Smooth muscle cell (in vitro differentiated cells): Measurements from ENCODE around the gene ATP2A3. TPM values are rescaled to one million over a fixed set of nuclear protein-coding genes. Genes with fewer than 3 reads are reported as not detected.

Experiments used
- DNase-seq: peaks from one replicate; lab custom pipeline; 2025; ENCODE audit not compliant: unreplicated experiment; lab: John Stamatoyannopoulos, UW
- H2AFZ ChIP-seq: fragments of 200-600 bp; sonication (generic); 2 replicates; pipeline ENCODE4 v1.6.0; 2016; ENCODE audit warnings: antibody characterized with exemption, low read depth, mild to moderate bottlenecking
- H3F3A ChIP-seq: fragments of 200-600 bp; sonication (generic); 2 replicates; pipeline ENCODE4 v1.6.0; 2017; ENCODE audit warnings: antibody characterized with exemption, low read depth
- H3K27ac ChIP-seq: fragments of 200-600 bp; sonication (generic); 2 replicates; pipeline ENCODE4 v1.5.1; 2016; ENCODE audit warnings: low read depth, mild to moderate bottlenecking
- H3K27me3 ChIP-seq: fragments of 200-600 bp; sonication (generic); 2 replicates; pipeline ENCODE4 v1.6.1; 2016; ENCODE audit warnings: low read depth, mild to moderate bottlenecking
- H3K36me3 ChIP-seq: fragments of 200-600 bp; sonication (generic); 2 replicates; pipeline ENCODE4 v1.5.1; 2016; ENCODE audit warnings: low read depth
- H3K4me1 ChIP-seq: fragments of 200-600 bp; sonication (generic); 2 replicates; pipeline ENCODE4 v1.5.1; 2016; ENCODE audit warnings: low read depth
- H3K4me2 ChIP-seq: fragments of 200-600 bp; sonication (generic); 2 replicates; pipeline ENCODE4 v1.6.0; 2016; ENCODE audit warnings: mild to moderate bottlenecking
- H3K4me3 ChIP-seq: fragments of 200-600 bp; sonication (generic); 2 replicates; pipeline ENCODE4 v1.5.1; 2016; ENCODE audit warnings: mild to moderate bottlenecking
- H3K79me2 ChIP-seq: fragments of 200-600 bp; sonication (generic); 2 replicates; pipeline ENCODE4 v1.6.0; 2016; ENCODE audit warnings: low read depth, mild to moderate bottlenecking
- H3K9ac ChIP-seq: fragments of 200-600 bp; sonication (generic); 2 replicates; pipeline ENCODE4 v1.6.0; 2016; ENCODE audit warnings: low read depth
- H3K9me3 ChIP-seq: fragments of 200-600 bp; sonication (generic); replicated peaks from 2 replicates; pipeline ENCODE4 v1.5.1; 2016; ENCODE audit warnings: low read depth
- H4K20me1 ChIP-seq: fragments of 200-600 bp; sonication (generic); 2 replicates; pipeline ENCODE4 v1.6.0; 2016; ENCODE audit warnings: low read depth
- CTCF ChIP-seq: fragments of 200-600 bp; sonication (generic); IDR thresholded peaks from 2 replicates; pipeline ENCODE4 v1.5.1; 2017; ENCODE audit warnings: borderline replicate concordance, mild to moderate bottlenecking, antibody characterized with exemption; ENCODE audit not compliant: insufficient read depth, poor library complexity, severe bottlenecking
- WGBS: methylation state at CpG from one replicate; pipeline ENCODE4 v1.1.7; 2016; ENCODE audit warnings: low lambda C conversion rate; 5-methylcytosine and 5-hydroxymethylcytosine counted together
- polyA plus RNA-seq: library from polyadenylated mRNA; unstranded; fragments of >200 nt; fragmentation: Nextera tagmentation; extraction: Ambion mirVana; gene quantifications from 2 replicates; pipeline ENCODE4 v1.2.1, GENCODE V29; 2016
- total RNA-seq: library from RNA; depleted of rRNA; stranded (reverse); fragments of >200 nt; gene quantifications from 2 replicates; pipeline ENCODE4 v1.2.3, GENCODE V29; 2014

ATP2A3 gene
- total and polyA plus RNA-seq, 2 experiments from 2014 or later = 4.2 to 7.8 TPM

- no peaks in the 10 kb centered on the region for H3K79me2 ChIP-seq
- H3K4me1 ChIP-seq = no peaks in the 10 kb centered on the region
- H3K27ac ChIP-seq = no peak overlapping the region
- H3F3A ChIP-seq = no peaks in the 10 kb centered on the region
- no peak overlapping the region for H3K4me2 ChIP-seq
- H3K4me3 ChIP-seq = no peak overlapping the region
- WGBS = 93% methylated on average over 11 of the region's 11 CpGs
- DNase-seq = no peak
- H3K27me3 ChIP-seq = no peaks in the 10 kb centered on the region
- H3K9me3 ChIP-seq = no peaks in the 10 kb centered on the region
- no peak overlapping the region for H2AFZ ChIP-seq
- H4K20me1 ChIP-seq = no peaks in the 10 kb centered on the region
- no peak overlapping the region for H3K9ac ChIP-seq
- no peaks in the 10 kb centered on the region for H3K36me3 ChIP-seq
- no peak for TF ChIP-seq CTCF
Observed at GRCh38 chr17:3910420-3911270, 53.6 kb downstream of the ATP2A3 start.

- Histone ChIP-seq H3K36me3 (no peaks in the 10 kb centered on the region), H3K27ac (no peak overlapping the region), H3K79me2 (no peaks in the 10 kb centered on the region), H3K4me1 (no peaks in the 10 kb centered on the region), H4K20me1 (no peaks in the 10 kb centered on the region), H3K4me3 (no peak overlapping the region), H3F3A (no peaks in the 10 kb centered on the region), H2AFZ (no peak overlapping the region), H3K9ac (no peak overlapping the region), H3K27me3 (no peaks in the 10 kb centered on the region), H3K9me3 (no peaks in the 10 kb centered on the region), H3K4me2 (no peak overlapping the region)
- TF ChIP-seq CTCF = no peak
- DNase-seq = no peak
- 97% methylated on average over 12 of the region's 12 CpGs for WGBS
Observed at GRCh38 chr17:3909257-3909656, 55.0 kb downstream of the ATP2A3 start.

- H3K27me3 ChIP-seq = no peaks in the 10 kb centered on the region
- H3K9ac ChIP-seq = no peak overlapping the region
- no peaks in the 10 kb centered on the region for H3F3A ChIP-seq
- WGBS = 84% methylated on average over 11 of the region's 11 CpGs
- no peaks in the 10 kb centered on the region for H4K20me1 ChIP-seq
- no peak overlapping the region for H3K4me3 ChIP-seq
- H2AFZ ChIP-seq = no peak overlapping the region
- H3K9me3 ChIP-seq = no peaks in the 10 kb centered on the region
- no peaks in the 10 kb centered on the region for H3K4me1 ChIP-seq
- no peak for TF ChIP-seq CTCF
- DNase-seq = no peak
- H3K36me3 ChIP-seq = no peaks in the 10 kb centered on the region
- H3K27ac ChIP-seq = no peak overlapping the region
- no peaks in the 10 kb centered on the region for H3K79me2 ChIP-seq
- no peak overlapping the region for H3K4me2 ChIP-seq
Observed at GRCh38 chr17:3907483-3908216, 56.6 kb downstream of the ATP2A3 start.
